ENCODE results near the gene PIK3C2A.

Gene PIK3C2A

DNA sequence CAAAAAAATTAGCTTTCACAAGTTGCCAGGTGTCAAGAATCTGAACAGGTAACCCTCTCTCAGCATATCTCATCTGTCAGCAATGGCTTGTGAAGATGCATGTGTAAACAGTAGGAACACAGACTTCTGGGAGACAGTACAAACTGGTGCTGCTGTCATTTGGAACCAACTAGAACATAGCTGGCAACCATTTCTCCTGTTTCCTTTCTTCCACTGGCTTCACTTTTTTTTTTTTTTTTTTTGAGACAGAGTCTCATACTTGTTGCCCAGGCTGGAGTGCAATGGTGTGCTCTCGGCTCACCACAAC, 2.1 kb upstream of the PIK3C2A start:
- DNase-seq (ENCODE audit: low read depth, low spot score), result no peak
- TF ChIP-seq, protein P1, sequence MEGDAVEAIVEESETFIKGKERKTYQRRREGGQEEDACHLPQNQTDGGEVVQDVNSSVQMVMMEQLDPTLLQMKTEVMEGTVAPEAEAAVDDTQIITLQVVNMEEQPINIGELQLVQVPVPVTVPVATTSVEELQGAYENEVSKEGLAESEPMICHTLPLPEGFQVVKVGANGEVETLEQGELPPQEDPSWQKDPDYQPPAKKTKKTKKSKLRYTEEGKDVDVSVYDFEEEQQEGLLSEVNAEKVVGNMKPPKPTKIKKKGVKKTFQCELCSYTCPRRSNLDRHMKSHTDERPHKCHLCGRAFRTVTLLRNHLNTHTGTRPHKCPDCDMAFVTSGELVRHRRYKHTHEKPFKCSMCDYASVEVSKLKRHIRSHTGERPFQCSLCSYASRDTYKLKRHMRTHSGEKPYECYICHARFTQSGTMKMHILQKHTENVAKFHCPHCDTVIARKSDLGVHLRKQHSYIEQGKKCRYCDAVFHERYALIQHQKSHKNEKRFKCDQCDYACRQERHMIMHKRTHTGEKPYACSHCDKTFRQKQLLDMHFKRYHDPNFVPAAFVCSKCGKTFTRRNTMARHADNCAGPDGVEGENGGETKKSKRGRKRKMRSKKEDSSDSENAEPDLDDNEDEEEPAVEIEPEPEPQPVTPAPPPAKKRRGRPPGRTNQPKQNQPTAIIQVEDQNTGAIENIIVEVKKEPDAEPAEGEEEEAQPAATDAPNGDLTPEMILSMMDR (IDR thresholded peaks at IDR 0.05; ENCODE audit: low read depth, low read length), result no peak
- H3K4me3 ChIP-seq (ENCODE audit: low read depth, low read length), result no peak overlapping the region
- in situ Hi-C loops (cut with HindIII; ENCODE audit: low sequenced_read_pairs), result no loop called here

DNA sequence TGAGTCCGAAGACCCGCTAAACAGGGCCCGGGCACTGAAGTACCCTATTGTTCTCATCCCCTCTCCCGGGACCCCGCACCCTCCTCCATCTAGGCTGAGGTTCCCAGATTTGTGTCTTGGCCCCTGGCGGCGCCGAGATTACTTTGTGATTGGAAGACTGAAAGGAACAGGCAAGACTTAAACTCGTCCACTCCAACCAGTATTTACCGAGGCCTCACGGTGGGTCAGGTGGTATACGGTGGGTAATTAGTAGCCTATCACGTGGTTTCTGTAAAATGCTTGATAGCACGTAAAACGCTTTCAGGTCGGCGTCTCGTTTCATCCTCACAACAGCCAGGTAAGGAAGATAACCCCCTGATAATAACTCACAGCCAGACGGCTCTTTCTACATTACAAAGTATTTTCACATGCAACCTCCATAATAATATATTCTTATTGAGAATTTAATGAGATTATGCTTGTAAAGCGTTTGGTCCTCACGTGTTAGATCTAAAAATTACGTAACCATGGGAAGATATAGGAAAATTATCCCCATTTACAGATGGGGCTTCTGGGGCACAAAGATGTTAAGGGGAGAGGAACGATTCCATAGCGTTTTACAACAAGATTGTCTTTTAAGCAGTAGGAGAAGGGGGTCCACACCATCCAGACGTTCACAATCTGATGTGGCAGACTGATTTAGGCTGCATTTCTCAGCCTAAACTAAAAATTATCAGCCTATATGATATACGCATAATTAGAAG, 642 bp upstream of the PIK3C2A start:
- in situ Hi-C loops (cut with HindIII; ENCODE audit: low sequenced_read_pairs), result no loop called here
- peak overlapping the region; percentile 92 for H3K4me3 ChIP-seq (ENCODE audit: low read depth, low read length)
- TF ChIP-seq, protein P1 (IDR thresholded peaks at IDR 0.05; ENCODE audit: low read depth, low read length), result no peak
- peak; percentile 79 for DNase-seq (ENCODE audit: low read depth, low spot score)

DNA sequence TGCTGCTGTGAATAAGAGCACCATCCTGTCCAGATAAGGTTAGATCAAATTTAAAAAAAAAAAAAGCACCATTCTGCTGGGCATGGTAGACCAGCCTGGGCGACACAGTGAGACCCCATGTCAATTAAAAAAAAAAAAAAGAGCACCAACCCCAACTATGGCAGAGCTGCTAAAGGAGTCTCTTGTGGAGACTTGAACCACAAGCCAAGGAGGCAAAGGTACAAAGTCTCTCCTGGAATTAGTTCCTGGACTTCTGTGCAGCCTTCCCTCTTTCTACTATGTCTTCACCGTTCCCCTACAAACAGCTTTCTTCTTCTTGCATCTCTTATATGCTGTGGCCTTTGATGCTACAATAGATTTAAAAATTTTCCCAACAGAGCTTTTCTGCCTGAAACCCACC, 1.3 kb downstream of the PIK3C2A start:
- TF ChIP-seq, protein P1 (IDR thresholded peaks at IDR 0.05; ENCODE audit: low read depth, low read length), result no peak
- no peak for DNase-seq (ENCODE audit: low read depth, low spot score)
- in situ Hi-C loops (cut with HindIII; ENCODE audit: low sequenced_read_pairs), result no loop called here
- H3K4me3 ChIP-seq (ENCODE audit: low read depth, low read length), result peak overlapping the region; percentile 92

DNA sequence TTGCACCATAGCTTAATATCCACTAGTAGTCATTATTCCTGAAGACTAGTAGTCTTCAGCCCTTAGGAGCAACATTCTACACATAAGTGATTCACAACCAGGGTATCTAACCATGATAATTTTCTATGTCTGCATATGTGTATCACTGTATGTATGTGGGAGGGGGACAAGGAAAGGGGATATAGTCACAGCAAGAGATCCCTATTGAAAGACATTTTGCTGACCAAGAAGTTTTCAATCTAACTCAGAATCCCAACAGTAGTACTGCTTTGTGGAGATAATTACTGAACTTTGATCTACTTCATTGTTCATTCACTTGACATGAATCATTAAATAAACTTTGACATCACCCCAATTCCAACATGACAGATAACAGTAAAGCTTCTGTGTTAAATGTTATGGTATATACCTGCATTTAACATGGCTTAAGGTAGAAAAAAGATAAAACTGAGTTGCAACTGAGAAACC, 10.3 kb downstream of the PIK3C2A start:
- TF ChIP-seq, protein P1 (IDR thresholded peaks at IDR 0.05; ENCODE audit: low read depth, low read length), result no peak
- in situ Hi-C loops (cut with HindIII; ENCODE audit: low sequenced_read_pairs), result no loop called here
- H3K4me3 ChIP-seq (ENCODE audit: low read depth, low read length), result no peak overlapping the region
- DNase-seq (ENCODE audit: low read depth, low spot score), result peak; percentile 17

DNA sequence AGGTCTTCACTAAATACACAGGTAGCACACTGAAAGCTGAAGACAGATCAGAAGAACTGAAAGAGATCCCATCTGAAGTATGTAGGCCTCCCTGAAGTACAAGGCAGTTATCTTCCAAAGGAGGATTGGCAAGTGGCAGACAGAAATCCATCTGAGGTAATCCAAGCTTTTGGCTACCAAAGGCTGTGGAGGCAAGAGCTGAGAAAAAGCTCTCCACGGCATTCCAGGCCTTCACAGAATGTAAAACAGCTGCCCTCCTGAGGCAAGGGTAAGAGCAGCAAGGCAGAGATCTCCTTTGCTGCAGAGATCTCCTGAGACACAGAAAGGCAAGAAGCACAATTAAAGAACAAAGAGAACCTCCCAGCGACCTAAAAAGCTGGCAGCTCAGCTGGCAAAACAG, 19.1 kb downstream of the PIK3C2A start:
- TF ChIP-seq, protein P1 (IDR thresholded peaks at IDR 0.05; ENCODE audit: low read depth, low read length), result no peak
- in situ Hi-C loops (cut with HindIII; ENCODE audit: low sequenced_read_pairs), result no loop called here
- no peak for DNase-seq (ENCODE audit: low read depth, low spot score)

DNA sequence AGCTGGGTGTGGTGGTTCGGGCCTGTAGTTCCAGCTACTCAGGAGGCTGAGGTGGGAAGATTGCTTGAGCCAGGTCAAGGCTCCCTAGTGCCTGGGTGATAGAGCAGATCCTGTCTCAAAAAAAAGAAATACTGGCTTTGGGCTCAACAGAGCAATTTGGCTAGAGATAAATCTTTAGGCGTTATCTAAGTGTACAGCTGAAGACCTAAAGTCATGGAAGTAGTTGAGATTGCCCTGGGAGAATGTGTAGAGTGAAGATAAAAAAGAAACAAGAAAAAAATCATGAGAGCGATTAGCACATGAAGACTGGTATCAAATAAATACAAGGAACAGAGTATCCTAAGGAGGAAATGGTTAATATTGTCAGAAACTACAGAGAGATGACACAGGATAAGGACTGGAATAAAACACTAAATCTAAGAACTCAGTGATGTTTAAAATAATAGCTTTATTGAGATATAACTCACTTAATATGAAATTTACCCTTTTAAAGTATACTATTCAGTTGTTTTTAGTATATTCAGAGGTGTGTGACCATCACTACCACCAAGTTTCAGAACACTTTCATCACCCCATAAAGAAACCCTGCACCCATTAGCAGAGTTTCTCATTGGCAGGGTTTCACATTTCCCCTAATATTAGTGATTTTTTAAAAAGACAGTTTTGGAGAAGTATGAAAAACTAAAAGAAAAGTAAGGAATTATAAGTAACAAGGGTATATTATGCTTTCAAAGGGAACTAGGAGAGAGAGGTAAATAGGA, 20.7 kb downstream of the PIK3C2A start:
- in situ Hi-C loops (cut with HindIII; ENCODE audit: low sequenced_read_pairs), result no loop called here
- H3K4me3 ChIP-seq (ENCODE audit: low read depth, low read length), result no peak overlapping the region
- DNase-seq (ENCODE audit: low read depth, low spot score), result no peak
- TF ChIP-seq, protein P1 (IDR thresholded peaks at IDR 0.05; ENCODE audit: low read depth, low read length), result no peak

More for the DNA sequence above, 19.1 kb downstream of the PIK3C2A start:
- H3K4me3 ChIP-seq (ENCODE audit: low read depth, low read length), result no peak overlapping the region
